CD14-positive monocyte (primary cell): ENCODE data around the gene BCAS1. TPM values are rescaled to one million over a fixed set of nuclear protein-coding genes. Genes with fewer than 3 reads are reported as not detected.

Experiments
- DNase-seq, 3 donors: peaks; one replicate each; pipeline ENCODE4 v3.0.0-alpha.2; 2011 to 2022
- H2AFZ ChIP-seq: 2 replicates; pipeline ENCODE4 v1.6.0; 2012; ENCODE audit warnings: mild to moderate bottlenecking, low read depth, low read length, inconsistent platforms; ENCODE audit not compliant: insufficient read depth, poor library complexity, severe bottlenecking
- H3K27ac ChIP-seq, 2 donors: 1 replicate in 1 of 2; 2 replicates in 1 of 2; pipeline ENCODE4 v1.5.1; 2012 to 2013; ENCODE audit warnings: low read length in 2 of 2, control low read depth in 1 of 2, inconsistent platforms in 1 of 2, low read depth in 1 of 2, mild to moderate bottlenecking in 1 of 2
- H3K27me3 ChIP-seq, 2 donors: one replicate each; pipeline versions ENCODE4 v1.6.0 to v1.6.1; 2011 to 2013; ENCODE audit warnings: low read length in 2 of 2; ENCODE audit not compliant: control insufficient read depth in 2 of 2, insufficient read depth in 2 of 2
- H3K36me3 ChIP-seq, 2 donors: replicated peaks in 1 of 2; 1 replicate in 1 of 2; 2 replicates in 1 of 2; pipeline versions ENCODE4 v1.5.1 to v1.6.1; 2012 to 2013; ENCODE audit warnings: low read length in 2 of 2, control low read depth in 1 of 2, inconsistent platforms in 1 of 2, mild to moderate bottlenecking in 1 of 2; ENCODE audit not compliant: insufficient read depth in 2 of 2, control insufficient read depth in 1 of 2
- H3K4me1 ChIP-seq, 2 donors: 1 replicate in 1 of 2; 2 replicates in 1 of 2; pipeline versions ENCODE4 v1.5.1 to v1.6.1; 2012 to 2013; ENCODE audit warnings: low read length in 2 of 2, control low read depth in 1 of 2, inconsistent platforms in 1 of 2, mild to moderate bottlenecking in 1 of 2, moderate library complexity in 1 of 2; ENCODE audit not compliant: insufficient read depth in 2 of 2, control insufficient read depth in 1 of 2
- H3K4me2 ChIP-seq: replicated peaks from 2 replicates; pipeline ENCODE3; 2012; ENCODE audit warnings: low read length, moderate library complexity, mild to moderate bottlenecking; ENCODE audit not compliant: poor library complexity, severe bottlenecking; ENCODE audit errors: extremely low read depth
- H3K4me3 ChIP-seq, 3 experiments: fragments of 200-600 bp in 1 of 3; sonication (generic) in 1 of 3; replicated peaks in 1 of 3; 1 replicate in 2 of 3; 2 replicates in 1 of 3; pipeline ENCODE4 v1.5.1; 2011 to 2013; ENCODE audit warnings: low read length in 3 of 3, mild to moderate bottlenecking in 3 of 3, control low read depth in 2 of 3, low read depth in 2 of 3, inconsistent platforms in 1 of 3, moderate library complexity in 1 of 3
- H3K79me2 ChIP-seq: 2 replicates; pipeline ENCODE4 v1.6.0; 2012; ENCODE audit warnings: mild to moderate bottlenecking, control low read depth, inconsistent platforms, low read length, moderate library complexity; ENCODE audit not compliant: insufficient read depth
- H3K9ac ChIP-seq: 2 replicates; pipeline ENCODE4 v1.6.0; 2017; ENCODE audit warnings: low read length, mild to moderate bottlenecking; ENCODE audit not compliant: insufficient read depth, poor library complexity, severe bottlenecking
- H3K9me3 ChIP-seq, 2 donors: replicated peaks in 1 of 2; 1 replicate in 1 of 2; 2 replicates in 1 of 2; pipeline versions ENCODE4 v1.5.1 to v1.6.1; 2012 to 2013; ENCODE audit warnings: low read length in 2 of 2, control low read depth in 1 of 2; ENCODE audit not compliant: control insufficient read depth in 1 of 2, insufficient read depth in 1 of 2
- H4K20me1 ChIP-seq: 2 replicates; pipeline ENCODE4 v1.6.0; 2012; ENCODE audit warnings: mild to moderate bottlenecking, low read length, control low read depth, moderate library complexity; ENCODE audit not compliant: insufficient read depth
- H3K27ac Mint-ChIP-seq, 7 donors: one replicate each; pipeline ENCODE4 v1.8.0; 2020; ENCODE audit warnings: mild to moderate bottlenecking in 7 of 7, mixed read lengths in 7 of 7, moderate library complexity in 6 of 7, inconsistent platforms in 2 of 7
- H3K27me3 Mint-ChIP-seq, 3 donors: one replicate each; pipeline ENCODE4 v1.8.0; 2021 to 2022; ENCODE audit warnings: low read depth in 3 of 3, mild to moderate bottlenecking in 3 of 3, mixed read lengths in 3 of 3, moderate library complexity in 3 of 3, inconsistent platforms in 1 of 3
- H3K36me3 Mint-ChIP-seq, 2 donors: one replicate each; pipeline ENCODE4 v1.8.0; 2020; ENCODE audit warnings: mixed read lengths in 2 of 2, inconsistent platforms in 1 of 2, mild to moderate bottlenecking in 1 of 2
- H3K4me1 Mint-ChIP-seq: one replicate; pipeline ENCODE4 v1.8.0; 2020; ENCODE audit warnings: mild to moderate bottlenecking, mixed read lengths
- H3K4me3 Mint-ChIP-seq, 2 donors: one replicate each; pipeline ENCODE4 v1.8.0; 2020; ENCODE audit warnings: mild to moderate bottlenecking in 2 of 2, mixed read lengths in 2 of 2, moderate library complexity in 1 of 2
- H3K9me3 Mint-ChIP-seq, 7 donors: one replicate each; pipeline ENCODE4 v1.8.0; 2020 to 2022; ENCODE audit warnings: mixed read lengths in 7 of 7, mild to moderate bottlenecking in 6 of 7, moderate library complexity in 6 of 7, inconsistent platforms in 2 of 7
- CTCF ChIP-seq: fragments of 200-600 bp; IDR thresholded peaks from one replicate; pipeline ENCODE4 v1.8.0; 2022; ENCODE audit warnings: antibody characterized with exemption, mild to moderate bottlenecking
- WGBS: methylation state at CpG from one replicate; pipeline ENCODE4 v1.1.5; 2013; ENCODE audit warnings: missing lambda C conversion rate; ENCODE audit not compliant: insufficient coverage; 5-methylcytosine and 5-hydroxymethylcytosine counted together
- intact Hi-C, 2 donors: fragments of 100-400 bp; cut with micrococcal nuclease; formaldehyde crosslinking; loops; one replicate each; pipeline versions ENCODE4 v1.15.0 to v1.15.1; 2023
- polyA plus RNA-seq, 3 donors: library from polyadenylated mRNA; depleted of rRNA in 1 of 3; unstranded in 2 of 3; stranded (reverse) in 1 of 3; fragments of 300-500 nt in 2 of 3; fragments of >200 nt in 1 of 3; fragmentation: Illumina TruSeq in 2 of 3; gene quantifications; 1 replicate in 2 of 3; 2 replicates in 1 of 3; pipeline ENCODE4 v1.2.3, GENCODE V29; 2012 to 2021

Gene BCAS1
- polyA plus RNA-seq, 3 donors = 0.01 to 0.02 TPM; not detected in 1

GRCh38 chr20:53964067-53964466, 106.3 kb downstream of the BCAS1 start:
- Histone ChIP-seq H3K9me3 (no peaks in the 10 kb centered on the region), H2AFZ (no peak overlapping the region), H3K79me2 (no peaks in the 10 kb centered on the region), H3K27ac (no peak overlapping the region), H3K9ac (no peak overlapping the region), H3K36me3 (no peaks in the 10 kb centered on the region), H3K4me2 (no peak overlapping the region), H3K27me3 (no peaks in the 10 kb centered on the region), H4K20me1 (no peaks in the 10 kb centered on the region), H3K4me1 (no peaks in the 10 kb centered on the region), H3K4me3 (no peak overlapping the region)
- intact Hi-C loops = no loop called here
- TF ChIP-seq CTCF = no peak
- Mint-ChIP-seq H3K4me3 (no peak overlapping the region), H3K27ac (no peak overlapping the region), H3K27me3 (peaks cover 0 to 3% (median 1%) of the 10 kb centered on the region in 3 donors), H3K4me1 (peaks cover 2% of the 10 kb centered on the region), H3K9me3 (peaks cover 0 to 4% (median 0%) of the 10 kb centered on the region in 7 donors), H3K36me3 (no peaks in the 10 kb centered on the region)
- DNase-seq = no peak
- no CpG with 5 or more reads among the region's 3 CpGs for WGBS

GRCh38 chr20:53963635-53964034, 106.8 kb downstream of the BCAS1 start:
- no peaks in the 10 kb centered on the region for H3K9me3 ChIP-seq
- WGBS = 100% methylated on average over 4 of the region's 9 CpGs
- no peaks in the 10 kb centered on the region for H4K20me1 ChIP-seq
- H3K27ac Mint-ChIP-seq = no peak overlapping the region
- H3K27me3 Mint-ChIP-seq = peaks cover 0 to 3% (median 1%) of the 10 kb centered on the region in 3 donors
- no peaks in the 10 kb centered on the region for H3K79me2 ChIP-seq
- H3K4me1 Mint-ChIP-seq = peaks cover 2% of the 10 kb centered on the region
- H3K9me3 Mint-ChIP-seq = peaks cover 0 to 4% (median 0%) of the 10 kb centered on the region in 7 donors
- no peak for TF ChIP-seq CTCF
- no peak for DNase-seq
- H3K4me3 ChIP-seq = no peak overlapping the region
- no peaks in the 10 kb centered on the region for H3K4me1 ChIP-seq
- H3K9ac ChIP-seq = no peak overlapping the region
- no peak overlapping the region for H3K4me3 Mint-ChIP-seq
- no peak overlapping the region for H2AFZ ChIP-seq
- no peaks in the 10 kb centered on the region for H3K36me3 ChIP-seq
- intact Hi-C loops = no loop called here
- H3K36me3 Mint-ChIP-seq = no peaks in the 10 kb centered on the region
- no peak overlapping the region for H3K27ac ChIP-seq
- H3K4me2 ChIP-seq = no peak overlapping the region
- H3K27me3 ChIP-seq = no peaks in the 10 kb centered on the region
